Measurements from ENCODE around the gene NTSR2. TPM values are rescaled to one million over a fixed set of nuclear protein-coding genes. Genes with fewer than 3 reads are reported as not detected.

Gene NTSR2
- total and polyA plus RNA-seq, 9 donors, result 0.33 to 3.8 (median 0.97) TPM; not detected in 2

GRCh38 chr2:11667866-11668637 lies 1.9 kb downstream of the NTSR2 start:
- no peaks in the 10 kb centered on the region for H3K27me3 ChIP-seq
- H3K36me3 ChIP-seq, result no peaks in the 10 kb centered on the region
- WGBS, 3 donors, result 73 to 82% (median 76%) methylated on average over 16 of the region's 16 CpGs
- DNase-seq, result no peak
- intact Hi-C loops (cut with DNase I), result no loop called here
- no peak overlapping the region for H3K27ac ChIP-seq
- H3K4me3 ChIP-seq, result no peak overlapping the region
- H3K9me3 ChIP-seq, result no peaks in the 10 kb centered on the region
- peaks cover 4% of the 10 kb centered on the region for H3K4me1 ChIP-seq (ENCODE audit: insufficient read depth)
- TF ChIP-seq POLR2A (IDR thresholded peaks at IDR 0.05) (no peak), EP300 (IDR thresholded peaks at IDR 0.05) (no peak)
- TF ChIP-seq, protein P1, sequence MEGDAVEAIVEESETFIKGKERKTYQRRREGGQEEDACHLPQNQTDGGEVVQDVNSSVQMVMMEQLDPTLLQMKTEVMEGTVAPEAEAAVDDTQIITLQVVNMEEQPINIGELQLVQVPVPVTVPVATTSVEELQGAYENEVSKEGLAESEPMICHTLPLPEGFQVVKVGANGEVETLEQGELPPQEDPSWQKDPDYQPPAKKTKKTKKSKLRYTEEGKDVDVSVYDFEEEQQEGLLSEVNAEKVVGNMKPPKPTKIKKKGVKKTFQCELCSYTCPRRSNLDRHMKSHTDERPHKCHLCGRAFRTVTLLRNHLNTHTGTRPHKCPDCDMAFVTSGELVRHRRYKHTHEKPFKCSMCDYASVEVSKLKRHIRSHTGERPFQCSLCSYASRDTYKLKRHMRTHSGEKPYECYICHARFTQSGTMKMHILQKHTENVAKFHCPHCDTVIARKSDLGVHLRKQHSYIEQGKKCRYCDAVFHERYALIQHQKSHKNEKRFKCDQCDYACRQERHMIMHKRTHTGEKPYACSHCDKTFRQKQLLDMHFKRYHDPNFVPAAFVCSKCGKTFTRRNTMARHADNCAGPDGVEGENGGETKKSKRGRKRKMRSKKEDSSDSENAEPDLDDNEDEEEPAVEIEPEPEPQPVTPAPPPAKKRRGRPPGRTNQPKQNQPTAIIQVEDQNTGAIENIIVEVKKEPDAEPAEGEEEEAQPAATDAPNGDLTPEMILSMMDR (IDR thresholded peaks at IDR 0.05), result no peak

- H3K4me1 ChIP-seq (ENCODE audit: insufficient read depth), result peaks cover 4% of the 10 kb centered on the region
- WGBS, 3 donors, result 86 to 92% (median 87%) methylated on average over 3 of the region's 3 CpGs
- H3K36me3 ChIP-seq, result no peaks in the 10 kb centered on the region
- intact Hi-C loops (cut with DNase I), result no loop called here
- no peaks in the 10 kb centered on the region for H3K9me3 ChIP-seq
- no peak overlapping the region for H3K4me3 ChIP-seq
- H3K27me3 ChIP-seq, result no peaks in the 10 kb centered on the region
- no peak overlapping the region for H3K27ac ChIP-seq
- TF ChIP-seq EP300 (IDR thresholded peaks at IDR 0.05) (no peak), POLR2A (IDR thresholded peaks at IDR 0.05) (no peak)
- TF ChIP-seq, protein P1 (IDR thresholded peaks at IDR 0.05), result no peak
- no peak for DNase-seq
These were observed 2.8 kb downstream of the NTSR2 start for GRCh38 chr2:11667194-11667593.

DNA sequence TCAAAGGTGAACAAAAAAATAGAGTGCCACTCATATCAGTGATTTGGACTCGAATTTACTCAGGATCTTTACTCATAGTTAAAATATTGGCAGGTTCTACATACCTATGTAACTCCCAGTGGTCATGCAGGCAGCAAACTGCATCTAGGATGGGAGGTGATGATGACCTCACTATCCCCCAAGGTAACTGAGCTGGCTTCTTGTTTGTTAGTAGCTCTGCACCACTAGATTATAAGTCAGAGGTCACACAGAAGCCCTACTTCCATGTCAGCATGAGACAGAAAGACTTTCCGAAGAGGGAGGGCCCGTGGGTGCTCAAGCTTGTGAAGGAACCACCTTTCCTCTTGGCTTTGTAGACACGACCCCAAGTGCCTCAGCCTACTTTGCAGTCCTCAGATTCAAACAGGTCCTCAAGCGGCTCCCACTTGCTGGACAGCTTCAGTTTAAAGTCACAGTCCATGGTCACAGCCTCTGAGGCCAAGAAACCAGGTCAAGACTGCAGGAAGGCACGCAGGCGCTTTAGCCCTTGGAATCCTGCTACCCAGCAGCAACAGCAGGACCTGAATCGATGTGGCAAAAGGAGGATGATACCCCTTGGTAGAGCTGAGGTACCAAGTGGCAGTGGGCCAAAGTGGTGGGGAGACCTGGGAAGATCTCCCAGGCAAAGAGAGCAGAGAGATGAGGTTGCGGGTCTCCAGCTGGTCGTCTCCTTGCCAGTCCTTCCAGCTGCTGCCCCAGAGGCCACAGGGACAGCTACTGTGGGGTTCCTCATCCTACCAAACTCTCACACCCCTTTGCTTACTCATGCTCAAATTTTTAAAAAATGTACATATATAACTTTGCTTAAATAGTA lies 4.3 kb downstream of the NTSR2 start:
- DNase-seq, result no peak
- Histone ChIP-seq H3K4me1 (ENCODE audit: insufficient read depth) (peaks cover 4% of the 10 kb centered on the region), H3K9me3 (no peaks in the 10 kb centered on the region), H3K27ac (no peak overlapping the region), H3K27me3 (no peaks in the 10 kb centered on the region), H3K4me3 (no peak overlapping the region), H3K36me3 (no peaks in the 10 kb centered on the region)
- WGBS, 3 donors, result 77 to 86% (median 77%) methylated on average over 10 of the region's 10 CpGs
- TF ChIP-seq EP300 (IDR thresholded peaks at IDR 0.05), result no peak
- intact Hi-C loops (cut with DNase I), result no loop called here

DNA sequence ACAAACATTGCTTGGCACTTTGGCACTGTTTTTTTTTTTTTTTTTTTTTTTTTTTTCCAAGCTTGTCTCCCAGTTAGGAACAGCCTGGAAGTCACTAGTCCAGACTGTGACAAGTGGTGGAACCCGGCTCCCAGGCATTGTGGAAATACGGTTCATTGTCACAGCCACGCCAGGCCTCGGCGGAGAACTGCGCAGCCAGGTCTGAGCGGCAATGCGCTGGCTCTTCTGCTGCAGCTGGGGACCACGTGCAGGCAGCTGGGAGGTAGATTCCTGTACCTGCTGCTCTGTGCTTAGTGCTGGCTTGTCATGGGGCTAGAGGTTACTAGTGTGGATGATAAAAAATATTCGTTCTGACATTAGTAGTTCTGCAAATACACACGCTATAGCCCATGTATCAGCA lies 5.0 kb downstream of the NTSR2 start:
- TF ChIP-seq POLR2A (IDR thresholded peaks at IDR 0.05), result no peak
- TF ChIP-seq, protein P1 (IDR thresholded peaks at IDR 0.05), result no peak
- TF ChIP-seq EP300 (IDR thresholded peaks at IDR 0.05), result no peak
- WGBS, 3 donors, result 78 to 87% (median 81%) methylated on average over 11 of the region's 11 CpGs
- H3K27ac ChIP-seq, result no peak overlapping the region
- intact Hi-C loops (cut with DNase I), result no loop called here
- H3K4me3 ChIP-seq, result no peak overlapping the region
- no peaks in the 10 kb centered on the region for H3K9me3 ChIP-seq
- DNase-seq, result no peak
- peaks cover 4% of the 10 kb centered on the region for H3K4me1 ChIP-seq (ENCODE audit: insufficient read depth)
- H3K36me3 ChIP-seq, result no peaks in the 10 kb centered on the region
- no peaks in the 10 kb centered on the region for H3K27me3 ChIP-seq

Measured in ovary (tissue), 9 donors.